HG03060 (cell line): ENCODE data around the gene TRAK1.
"Not testable (repeated sequence)": the region's sequence is repeated elsewhere in the genome, so short reads cannot be mapped to it uniquely, and the experiment has no call there.

ENCODE experiments used
- ATAC-seq: cut with Tn5 transposase; IDR thresholded peaks from one replicate; pipeline ENCODE4 v1.9.1; 2021; ENCODE audit warnings: low read depth, moderate number of reproducible peaks; ENCODE audit not compliant: unreplicated experiment

The TRAK1 gene

GRCh38 chr3:42090973-42091731 is at the start of gene TRAK1:
Gene TRAK1, plus strand, starts transcription at chr3:42091357. Its CDS starts 113 bp downstream, at chr3:42091470.
- ATAC-seq = no peak

- no peak for ATAC-seq
Measured at GRCh38 chr3:42042747-42043098, 48.4 kb upstream of the TRAK1 start.

GRCh38 chr3:42043099-42043813 is 47.9 kb upstream of the TRAK1 start:
- ATAC-seq = no peak

- ATAC-seq = no peak
Measured at GRCh38 chr3:42045708-42046243, 45.4 kb upstream of the TRAK1 start.

GRCh38 chr3:42048526-42048925 is 42.6 kb upstream of the TRAK1 start:
- not testable (repeated sequence) for ATAC-seq

GRCh38 chr3:42050126-42050525 is 41.0 kb upstream of the TRAK1 start:
- no peak for ATAC-seq

GRCh38 chr3:42051384-42052131 is 39.6 kb upstream of the TRAK1 start:
- peak; percentile 22 for ATAC-seq

- peak; percentile 35 for ATAC-seq
Measured at GRCh38 chr3:42052132-42052483, 39.0 kb upstream of the TRAK1 start.

GRCh38 chr3:42052484-42053351 is 38.4 kb upstream of the TRAK1 start:
- ATAC-seq = no peak

- no peak for ATAC-seq
Measured at GRCh38 chr3:42053476-42053875, 37.7 kb upstream of the TRAK1 start.

GRCh38 chr3:42055291-42055690 is 35.9 kb upstream of the TRAK1 start:
- no peak for ATAC-seq

GRCh38 chr3:42056840-42057239 is 34.3 kb upstream of the TRAK1 start:
- ATAC-seq = no peak

GRCh38 chr3:42057561-42058211 is 33.5 kb upstream of the TRAK1 start:
- ATAC-seq = no peak

GRCh38 chr3:42061025-42061712 is 30.0 kb upstream of the TRAK1 start:
- no peak for ATAC-seq

- no peak for ATAC-seq
Measured at GRCh38 chr3:42061713-42062380, 29.3 kb upstream of the TRAK1 start.

- ATAC-seq = no peak
Measured at GRCh38 chr3:42062464-42062863, 28.7 kb upstream of the TRAK1 start.

GRCh38 chr3:42063888-42064287 is 27.3 kb upstream of the TRAK1 start:
- no peak for ATAC-seq

- ATAC-seq = no peak
Measured at GRCh38 chr3:42066516-42067181, 24.5 kb upstream of the TRAK1 start.
